EH (cell line): ENCODE results near the gene HAPLN2.
A peak's percentile ranks its signal among the peaks of the same experiment; 100 is the strongest.
"Not testable (repeated sequence)": the region's sequence is repeated elsewhere in the genome, so short reads cannot be mapped to it uniquely, and the experiment has no call there.

ENCODE experiments used
- DNase-seq: peaks from one replicate; pipeline ENCODE4 v3.0.0-alpha.2; 2015; ENCODE audit warnings: low read depth

HAPLN2 gene

DNA sequence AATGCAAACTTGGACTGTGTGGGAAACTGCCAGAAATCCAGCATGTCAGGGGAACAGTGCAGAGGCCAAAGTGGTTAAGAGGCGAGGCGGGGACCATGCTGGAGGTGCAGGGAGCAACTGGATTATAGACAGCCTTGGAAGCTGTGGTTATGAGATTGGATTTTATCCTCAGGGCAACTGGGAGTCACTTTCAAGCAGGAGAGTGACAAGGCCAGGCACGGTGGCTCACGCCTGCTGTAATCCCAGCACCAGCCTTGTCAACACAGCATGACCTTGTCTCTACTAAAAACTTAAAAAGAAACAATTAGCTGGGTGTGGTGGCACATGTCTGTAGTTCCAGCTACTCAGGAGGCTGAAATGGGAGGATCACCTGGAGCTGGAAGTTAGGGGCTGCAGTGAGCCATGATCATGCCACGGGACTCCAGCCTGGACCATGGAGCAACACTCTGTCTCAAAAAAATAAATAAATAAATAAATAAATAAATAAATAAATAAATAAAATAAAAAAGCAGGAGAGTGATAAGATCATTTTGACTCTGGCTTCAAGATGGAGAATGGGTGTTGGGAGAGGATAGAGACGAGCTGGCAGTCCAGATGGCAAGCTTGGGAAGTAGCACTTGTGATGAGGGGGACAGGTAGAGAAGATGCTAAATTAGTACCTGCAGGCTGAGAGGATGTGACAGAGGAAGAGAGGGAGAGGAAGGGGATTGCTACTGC, 3.5 kb downstream of the HAPLN2 start:
- DNase-seq: no peak

DNA sequence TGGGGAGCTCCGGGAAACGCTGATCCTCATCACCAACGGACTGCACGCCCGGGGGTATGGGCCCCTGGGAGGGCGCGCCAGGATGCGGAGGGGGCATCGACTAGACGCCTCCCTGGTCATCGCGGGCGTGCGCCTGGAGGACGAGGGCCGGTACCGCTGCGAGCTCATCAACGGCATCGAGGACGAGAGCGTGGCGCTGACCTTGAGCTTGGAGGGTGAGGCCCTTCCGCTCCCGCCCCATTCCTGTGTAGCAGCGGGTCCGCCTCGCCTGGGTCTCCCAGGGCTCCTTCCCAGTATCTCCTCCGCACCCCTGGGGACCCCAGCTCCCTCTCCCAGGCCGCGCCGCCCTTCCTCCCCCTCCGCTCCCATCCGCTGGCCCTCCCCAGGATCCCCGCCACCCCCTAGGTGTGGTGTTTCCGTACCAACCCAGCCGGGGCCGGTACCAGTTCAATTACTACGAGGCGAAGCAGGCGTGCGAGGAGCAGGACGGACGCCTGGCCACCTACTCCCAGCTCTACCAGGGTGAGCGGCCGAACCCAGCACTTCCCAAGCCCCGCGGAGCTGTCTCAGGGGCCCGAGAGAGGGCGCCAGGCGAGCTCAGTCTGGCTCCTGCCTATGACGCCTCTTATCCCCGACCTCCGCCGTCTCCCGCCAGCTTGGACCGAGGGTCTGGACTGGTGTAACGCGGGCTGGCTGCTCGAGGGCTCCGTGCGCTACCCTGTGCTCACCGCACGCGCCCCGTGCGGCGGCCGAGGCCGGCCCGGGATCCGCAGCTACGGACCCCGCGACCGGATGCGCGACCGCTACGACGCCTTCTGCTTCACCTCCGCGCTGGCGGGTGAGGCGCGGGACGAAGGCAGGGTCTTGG, 5.0 kb downstream of the HAPLN2 start:
- peak; percentile 55 for DNase-seq

DNA sequence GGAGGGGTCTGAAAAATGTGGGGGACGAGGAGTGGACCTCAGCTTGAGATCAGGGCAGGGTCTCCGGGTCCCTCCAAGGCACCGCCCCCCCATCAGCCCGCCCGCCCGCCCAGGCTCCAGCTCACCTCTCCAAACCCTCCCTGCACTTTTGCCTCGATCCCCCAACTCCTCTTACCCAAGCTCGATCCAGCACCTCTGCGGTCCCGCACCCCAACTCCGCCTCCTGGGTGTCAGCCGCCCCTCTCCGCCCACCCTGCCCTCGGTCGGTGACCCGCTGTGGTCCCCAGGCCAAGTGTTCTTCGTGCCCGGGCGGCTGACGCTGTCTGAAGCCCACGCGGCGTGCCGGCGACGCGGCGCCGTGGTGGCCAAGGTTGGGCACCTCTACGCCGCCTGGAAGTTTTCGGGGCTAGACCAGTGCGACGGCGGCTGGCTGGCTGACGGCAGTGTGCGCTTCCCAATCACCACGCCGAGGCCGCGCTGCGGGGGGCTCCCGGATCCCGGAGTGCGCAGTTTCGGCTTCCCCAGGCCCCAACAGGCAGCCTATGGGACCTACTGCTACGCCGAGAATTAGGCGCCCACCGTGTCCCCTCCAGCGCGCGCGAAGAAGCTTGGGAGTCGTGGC, 5.7 kb downstream of the HAPLN2 start:
- no peak for DNase-seq

- peak; percentile 44 for DNase-seq
These were observed 6.3 kb downstream of the HAPLN2 start for GRCh38 chr1:156625436-156626078.

DNA sequence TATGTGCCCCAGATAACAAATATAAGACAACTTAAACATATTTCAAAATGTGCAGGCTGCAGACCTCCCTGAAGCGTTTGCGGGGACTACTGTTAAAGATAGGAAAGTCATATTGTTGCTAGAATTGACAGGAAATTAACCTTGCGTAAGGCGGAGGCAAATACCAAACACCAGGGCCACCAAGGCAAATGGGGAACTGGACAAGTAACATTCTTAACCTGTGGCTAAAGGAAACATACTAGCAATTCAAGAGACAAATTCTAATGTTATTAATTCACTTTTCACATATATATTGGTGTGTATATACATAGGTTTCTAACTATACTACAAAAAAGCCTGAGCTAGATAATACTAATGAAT, 6.8 kb downstream of the HAPLN2 start:
- no peak for DNase-seq

DNA sequence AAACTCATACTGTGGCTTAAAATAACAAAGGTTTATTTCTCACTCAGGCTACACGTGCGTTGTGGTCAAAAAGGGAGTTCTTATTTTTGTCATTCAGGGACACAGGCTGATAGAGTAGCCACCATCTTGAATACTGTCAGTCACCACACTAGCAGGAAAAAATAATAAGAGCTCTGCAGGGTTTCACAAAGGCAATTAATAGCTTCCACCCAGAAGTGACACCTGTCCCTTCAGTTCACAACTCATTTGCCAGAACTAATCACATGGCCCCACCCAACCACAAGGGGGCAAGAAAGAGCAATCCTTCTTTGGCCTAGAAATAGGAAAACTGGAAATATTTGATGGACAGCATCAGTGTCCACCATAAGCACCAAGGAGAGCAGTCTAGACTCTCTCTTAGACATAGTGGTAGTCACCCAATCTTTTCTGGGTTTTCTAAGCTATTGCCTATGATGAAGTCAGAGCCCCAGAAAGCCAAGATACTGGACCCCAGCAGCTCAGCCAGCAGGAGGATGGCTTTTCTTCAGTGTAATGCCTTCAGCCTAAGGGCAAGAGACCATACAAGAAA, 8.2 kb downstream of the HAPLN2 start:
- DNase-seq: peak; percentile 73

- DNase-seq: no peak
These were observed 10.7 kb downstream of the HAPLN2 start for GRCh38 chr1:156629823-156630449.

GRCh38 chr1:156631152-156631551, 11.9 kb downstream of the HAPLN2 start:
- DNase-seq: not testable (repeated sequence)

GRCh38 chr1:156632355-156632754, 13.1 kb downstream of the HAPLN2 start:
- DNase-seq: no peak

DNA sequence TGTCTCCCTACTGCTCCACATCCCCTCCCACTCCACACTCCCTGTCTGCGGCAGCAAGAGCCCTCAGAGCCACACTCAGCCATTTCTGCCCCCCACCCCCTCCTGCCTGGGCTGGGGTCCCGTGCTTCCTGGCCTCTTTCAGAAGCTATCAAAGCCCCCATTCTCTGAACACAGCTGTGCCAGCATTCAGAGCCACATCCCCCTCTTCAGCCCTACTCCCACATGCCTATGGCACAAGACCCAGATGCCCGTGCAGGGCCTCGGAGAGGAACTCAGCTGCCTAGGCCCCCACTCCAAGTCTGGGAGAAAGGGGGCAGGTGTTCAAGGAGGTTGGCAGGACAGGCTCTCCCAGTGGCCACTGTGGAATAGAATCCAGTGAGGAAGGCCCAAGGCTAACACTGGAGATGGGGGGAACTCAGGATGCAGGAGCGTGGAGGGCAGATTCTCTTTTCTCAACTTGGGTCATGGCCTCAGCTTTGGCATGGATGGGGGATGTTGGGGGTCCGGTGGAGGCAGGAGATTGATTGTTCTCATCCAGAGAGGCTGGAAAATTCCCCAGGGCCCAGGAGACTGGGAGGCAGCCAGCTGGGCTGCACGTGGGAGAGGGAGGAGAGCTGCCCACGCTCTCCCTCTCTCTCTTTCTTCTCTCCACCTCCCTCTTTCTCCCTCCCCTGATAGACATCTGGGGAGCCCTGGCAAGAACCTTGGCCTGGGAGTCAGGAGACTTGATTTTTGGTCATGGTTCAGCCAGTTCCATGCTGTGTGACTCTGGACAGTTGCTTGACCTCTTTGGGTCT, 19.2 kb downstream of the HAPLN2 start:
- DNase-seq: no peak

GRCh38 chr1:156639601-156640101, 20.4 kb downstream of the HAPLN2 start:
- DNase-seq: no peak

DNA sequence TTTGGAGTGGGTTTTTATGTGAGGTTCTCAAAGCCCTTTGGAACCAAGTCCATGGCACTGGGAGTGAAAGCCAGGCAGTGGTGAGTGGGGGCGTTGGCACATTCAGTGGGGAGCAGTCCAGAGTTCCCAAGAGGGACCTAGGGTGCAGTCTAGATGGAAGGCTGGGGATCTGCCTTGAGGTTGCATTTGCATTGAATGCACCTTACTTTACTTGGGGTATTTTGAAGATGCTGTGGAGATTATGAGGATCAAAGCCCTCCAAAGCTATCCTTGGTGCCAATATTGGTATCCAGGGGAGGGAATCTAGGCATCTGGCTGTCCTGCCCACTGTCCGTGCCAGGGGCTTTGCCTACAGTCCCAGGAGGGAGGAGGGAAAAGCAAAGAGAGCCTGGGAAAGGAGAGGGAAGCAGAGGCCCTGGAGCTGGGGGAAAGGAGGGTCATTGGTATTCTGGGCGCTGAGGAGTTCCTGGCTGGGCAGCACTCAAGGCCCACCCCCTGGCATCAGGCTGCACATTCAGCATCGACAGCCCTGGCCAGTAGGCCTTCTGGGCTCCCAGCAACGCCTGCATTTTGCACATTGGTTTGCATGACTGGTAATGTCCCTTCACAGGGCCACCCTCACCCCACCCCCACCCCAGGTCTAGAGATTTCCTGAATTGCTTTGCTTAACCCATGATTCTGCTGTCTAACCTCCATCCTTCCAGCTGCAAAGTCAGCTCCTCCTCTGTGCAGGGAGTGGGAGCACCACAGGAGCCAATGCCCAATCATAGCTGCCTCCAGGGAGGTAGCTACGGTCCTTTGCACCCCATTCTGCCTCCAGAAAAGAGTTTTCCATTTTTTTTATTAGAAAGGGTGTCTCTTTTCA, 21.9 kb downstream of the HAPLN2 start:
- no peak for DNase-seq

DNA sequence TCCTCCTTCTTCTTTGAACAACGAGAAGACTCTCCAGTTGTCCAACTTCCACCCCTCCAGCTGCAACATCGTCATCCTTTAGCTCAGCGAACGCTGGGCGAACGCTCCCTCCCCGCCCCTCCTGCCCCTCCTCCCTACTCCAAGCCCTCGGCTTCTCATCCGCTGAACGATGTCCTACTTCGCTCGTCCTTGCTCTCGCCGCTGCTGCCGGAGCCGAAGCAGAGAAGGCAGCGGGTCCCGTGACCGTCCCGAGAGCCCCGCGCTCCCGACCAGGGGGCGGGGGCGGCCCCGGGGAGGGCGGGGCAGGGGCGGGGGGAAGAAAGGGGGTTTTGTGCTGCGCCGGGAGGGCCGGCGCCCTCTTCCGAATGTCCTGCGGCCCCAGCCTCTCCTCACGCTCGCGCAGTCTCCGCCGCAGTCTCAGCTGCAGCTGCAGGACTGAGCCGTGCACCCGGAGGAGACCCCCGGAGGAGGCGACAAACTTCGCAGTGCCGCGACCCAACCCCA, 22.6 kb downstream of the HAPLN2 start, which contains the start of gene BCAN:
Gene BCAN (plus strand): TSS at position 357 of the 504 bp plus-strand sequence. CDS start 3,938 bp downstream, outside the sequence.
- DNase-seq: no peak

DNA sequence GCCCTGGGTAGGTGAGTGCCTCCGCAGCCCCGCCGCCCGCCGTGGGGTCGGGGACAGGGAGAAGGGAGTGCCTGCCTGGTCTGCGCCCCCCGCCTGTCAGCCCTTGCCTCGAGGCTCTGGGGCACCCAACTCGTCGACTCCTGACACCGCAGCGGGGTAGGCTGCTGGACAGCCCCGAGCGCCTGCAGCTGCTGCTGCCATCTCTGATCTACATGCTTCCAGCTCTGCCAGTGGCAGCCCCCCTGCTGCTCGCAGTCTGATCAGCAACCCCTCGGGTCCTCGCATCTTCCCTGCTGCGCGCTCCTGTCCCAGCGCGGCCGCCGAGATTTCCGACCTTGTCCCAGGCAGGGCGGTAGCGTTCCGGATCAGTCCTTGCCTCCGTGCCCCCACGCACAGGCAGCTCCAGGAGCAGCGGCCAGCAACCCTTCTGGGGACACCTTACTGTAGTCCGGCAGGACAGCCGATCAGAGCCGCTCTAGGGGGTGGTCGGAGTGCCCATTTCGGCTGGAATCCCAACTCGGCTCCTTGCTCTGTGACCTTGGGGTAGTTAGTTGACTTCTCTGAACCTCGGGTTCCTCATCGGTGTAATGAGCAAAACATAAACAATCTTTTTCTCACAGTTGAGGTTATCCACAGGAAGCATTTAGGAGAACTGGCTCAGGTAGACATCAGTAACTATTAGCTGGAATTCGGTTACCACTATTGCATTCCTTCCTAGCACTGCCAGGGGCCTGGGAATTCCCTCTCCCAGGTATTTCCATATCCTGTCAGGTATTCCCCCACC, 23.2 kb downstream of the HAPLN2 start:
- DNase-seq: no peak

- DNase-seq: no peak
These were observed 24.0 kb downstream of the HAPLN2 start for GRCh38 chr1:156643049-156643777.

DNA sequence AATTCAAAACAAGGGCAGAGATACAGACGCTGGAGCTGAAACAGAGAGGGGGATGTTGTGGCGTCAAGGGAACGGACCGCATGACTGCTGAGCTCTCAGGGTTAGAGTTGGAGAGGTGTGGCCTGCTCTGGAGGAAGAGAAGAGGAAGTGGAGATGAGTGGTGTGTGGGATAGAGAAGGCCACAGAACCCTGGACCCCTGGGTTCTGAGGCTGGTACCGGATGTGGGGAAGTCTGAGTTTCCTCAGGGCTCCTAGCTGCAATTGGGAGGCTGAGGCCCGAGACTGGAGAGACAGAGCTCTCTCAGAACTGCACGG, 24.5 kb downstream of the HAPLN2 start:
- no peak for DNase-seq

GRCh38 chr1:156644146-156644545, 24.9 kb downstream of the HAPLN2 start:
- no peak for DNase-seq

GRCh38 chr1:156644640-156645039, 25.4 kb downstream of the HAPLN2 start:
- DNase-seq: no peak
